ENCODE data around the gene METTL21C. TPM values are rescaled to one million over a fixed set of nuclear protein-coding genes. Genes with fewer than 3 reads are reported as not detected.
A peak's percentile ranks its signal among the peaks of the same experiment; 100 is the strongest.

Gene METTL21C
- total RNA-seq, 1 experiment from 2014 or later = not detected

DNA sequence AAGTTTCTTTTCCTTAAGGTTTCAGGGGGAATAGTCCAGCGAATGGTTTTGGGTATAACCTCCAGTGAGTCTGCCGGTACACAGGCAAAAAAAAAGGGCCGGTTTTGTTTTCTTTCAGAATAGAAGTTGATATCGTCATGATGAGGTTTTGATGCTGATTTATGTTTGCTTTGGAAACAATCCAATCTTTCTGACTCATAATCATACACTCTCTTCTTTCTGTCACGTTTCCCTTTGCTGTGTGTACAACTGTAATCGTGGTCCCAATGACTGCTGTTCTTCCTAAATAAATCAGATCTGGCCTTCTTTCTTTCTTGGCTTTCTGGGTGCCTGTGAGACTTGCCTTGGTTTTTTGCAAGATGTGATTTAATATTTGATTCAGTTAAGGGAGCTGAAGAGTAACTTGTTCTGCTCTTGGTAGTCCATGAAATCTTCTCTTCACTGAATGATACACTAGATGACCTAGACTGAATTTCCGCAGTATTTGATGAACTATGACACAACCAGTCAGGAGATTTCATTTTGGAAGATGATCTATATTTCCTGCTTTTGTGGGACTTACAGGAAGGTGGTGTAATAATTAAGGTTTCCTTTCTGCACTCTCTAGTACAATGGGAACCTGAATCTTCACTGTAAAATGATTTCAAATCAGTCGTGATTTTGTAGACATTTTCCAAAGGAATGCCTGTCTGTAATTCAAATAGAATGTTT lies 34.9 kb upstream of the METTL21C start:
- H2AFZ ChIP-seq = no peak overlapping the region
- H3K27me3 ChIP-seq (ENCODE audit: insufficient read depth, low read depth) = peaks cover 24% of the 10 kb centered on the region
- TF ChIP-seq, protein P1, sequence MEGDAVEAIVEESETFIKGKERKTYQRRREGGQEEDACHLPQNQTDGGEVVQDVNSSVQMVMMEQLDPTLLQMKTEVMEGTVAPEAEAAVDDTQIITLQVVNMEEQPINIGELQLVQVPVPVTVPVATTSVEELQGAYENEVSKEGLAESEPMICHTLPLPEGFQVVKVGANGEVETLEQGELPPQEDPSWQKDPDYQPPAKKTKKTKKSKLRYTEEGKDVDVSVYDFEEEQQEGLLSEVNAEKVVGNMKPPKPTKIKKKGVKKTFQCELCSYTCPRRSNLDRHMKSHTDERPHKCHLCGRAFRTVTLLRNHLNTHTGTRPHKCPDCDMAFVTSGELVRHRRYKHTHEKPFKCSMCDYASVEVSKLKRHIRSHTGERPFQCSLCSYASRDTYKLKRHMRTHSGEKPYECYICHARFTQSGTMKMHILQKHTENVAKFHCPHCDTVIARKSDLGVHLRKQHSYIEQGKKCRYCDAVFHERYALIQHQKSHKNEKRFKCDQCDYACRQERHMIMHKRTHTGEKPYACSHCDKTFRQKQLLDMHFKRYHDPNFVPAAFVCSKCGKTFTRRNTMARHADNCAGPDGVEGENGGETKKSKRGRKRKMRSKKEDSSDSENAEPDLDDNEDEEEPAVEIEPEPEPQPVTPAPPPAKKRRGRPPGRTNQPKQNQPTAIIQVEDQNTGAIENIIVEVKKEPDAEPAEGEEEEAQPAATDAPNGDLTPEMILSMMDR (conservative IDR thresholded peaks at IDR 0.05) = no peak
- TF ChIP-seq EZH2 (IDR thresholded peaks at IDR 0.05; ENCODE audit: low read depth) = no peak
- H3F3A ChIP-seq (ENCODE audit: insufficient read depth, low read depth) = no peaks in the 10 kb centered on the region; the same call in 1 of the 2 replicates
- H3K4me2 ChIP-seq = peak overlapping the region; percentile 48
- POLR2A ChIA-PET (ENCODE audit: unreplicated experiment) = no interaction called here
- peak in 1 of 2 experiments; percentile 69 for DNase-seq
- no peaks in the 10 kb centered on the region for H3K79me2 ChIP-seq (ENCODE audit: low read depth)
- no peak overlapping the region; the same call in 1 of the 2 replicates for H3K4me3 ChIP-seq
- intact Hi-C loops (cut with micrococcal nuclease; ENCODE audit: unreplicated experiment) = loop anchor here (5.0 kb wide), 2 partner anchors 73 to 77 kb away; no protein-coding TSS in a partner anchor
- H3K4me1 ChIP-seq (replicated peaks; ENCODE audit: insufficient read depth) = peaks cover 17% of the 10 kb centered on the region
- H4K20me1 ChIP-seq (ENCODE audit: insufficient read depth) = no peaks in the 10 kb centered on the region
- CTCF ChIA-PET = no interaction called here
- no peaks in the 10 kb centered on the region for H3K9me2 ChIP-seq (ENCODE audit: insufficient read depth)
- no TSS peak for BruUV-seq (replicated peaks)
- H3K9me3 ChIP-seq (ENCODE audit: insufficient read depth, low read depth) = no peaks in the 10 kb centered on the region
- H3K36me3 ChIP-seq (ENCODE audit: low read depth) = no peaks in the 10 kb centered on the region
- peak overlapping the region; percentile 31 for H3K27ac ChIP-seq

DNA sequence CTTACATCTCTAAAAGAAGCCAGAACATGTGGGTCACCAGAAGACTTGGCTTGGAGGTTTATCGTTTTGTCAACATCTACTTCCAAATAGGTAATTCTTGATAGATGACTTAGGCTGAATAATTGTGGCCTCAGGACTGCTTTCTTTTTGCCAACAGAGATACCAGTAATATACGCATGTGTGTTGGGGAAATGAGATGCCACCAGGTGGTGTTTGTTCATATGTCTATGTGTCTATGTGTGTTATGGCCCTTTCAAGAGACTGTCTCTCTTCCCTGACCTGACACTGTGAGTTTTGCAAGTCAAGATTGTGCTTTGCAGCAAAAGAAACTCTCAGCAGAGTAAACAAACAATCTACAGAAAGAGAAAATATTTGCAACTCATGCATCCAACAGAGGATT lies 31.6 kb upstream of the METTL21C start:
- Histone ChIP-seq H3K9me2 (ENCODE audit: insufficient read depth) (no peaks in the 10 kb centered on the region), H3K27ac (no peak overlapping the region), H3K4me2 (no peak overlapping the region), H3K79me2 (ENCODE audit: low read depth) (no peaks in the 10 kb centered on the region), H2AFZ (no peak overlapping the region), H3K9me3 (ENCODE audit: insufficient read depth, low read depth) (no peaks in the 10 kb centered on the region), H3F3A (ENCODE audit: insufficient read depth, low read depth) (no peaks in the 10 kb centered on the region; the same call in 1 of the 2 replicates), H4K20me1 (ENCODE audit: insufficient read depth) (no peaks in the 10 kb centered on the region), H3K4me3 (no peak overlapping the region), H3K27me3 (ENCODE audit: insufficient read depth, low read depth) (no peaks in the 10 kb centered on the region), H3K36me3 (ENCODE audit: low read depth) (no peaks in the 10 kb centered on the region), H3K4me1 (replicated peaks; ENCODE audit: insufficient read depth) (peaks cover 17% of the 10 kb centered on the region)
- TF ChIP-seq, protein P1 (conservative IDR thresholded peaks at IDR 0.05) = no peak
- TF ChIP-seq EZH2 (IDR thresholded peaks at IDR 0.05; ENCODE audit: low read depth) = no peak
- ChIA-PET POLR2A (ENCODE audit: unreplicated experiment) (no interaction called here), CTCF (no interaction called here)
- no peak for DNase-seq
- BruUV-seq (replicated peaks) = no TSS peak
- intact Hi-C loops (cut with micrococcal nuclease; ENCODE audit: unreplicated experiment) = loop anchor here (5.0 kb wide), 2 partner anchors 74 to 76 kb away; no protein-coding TSS in a partner anchor

DNA sequence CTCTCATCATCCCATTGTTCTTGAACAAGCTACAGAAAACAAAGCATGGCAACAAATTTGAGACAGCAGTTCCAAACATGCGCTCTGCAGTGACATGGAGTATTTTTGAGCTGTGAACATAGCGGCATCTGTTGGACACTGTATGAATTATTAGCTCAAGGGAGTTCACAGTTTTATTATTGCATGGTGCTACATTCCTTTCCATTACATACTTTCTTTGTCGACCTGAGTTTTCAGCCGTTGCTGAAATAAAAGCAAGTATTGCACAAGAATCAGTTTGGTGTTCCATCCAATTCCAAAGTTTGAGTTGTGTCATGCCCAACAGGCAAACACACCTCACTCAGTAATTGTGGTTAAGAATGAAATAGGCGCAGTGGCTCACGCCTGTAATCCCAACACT lies 30.1 kb upstream of the METTL21C start:
- ChIA-PET CTCF (interaction anchor here (0.6 to 1.2 kb wide), 7 partner anchors 10 to 133 kb away, joined by 3 to 6 read pairs (median 4); no protein-coding TSS in a partner anchor), POLR2A (ENCODE audit: unreplicated experiment) (interaction anchor here (0.7 to 1.0 kb wide), 2 partner anchors 74 to 133 kb away, joined by 3 to 6 read pairs; no protein-coding TSS in a partner anchor)
- no peaks in the 10 kb centered on the region for H3K36me3 ChIP-seq (ENCODE audit: low read depth)
- H3K9me2 ChIP-seq (ENCODE audit: insufficient read depth) = no peaks in the 10 kb centered on the region
- no peaks in the 10 kb centered on the region for H3K27me3 ChIP-seq (ENCODE audit: insufficient read depth, low read depth)
- peak overlapping the region; percentile 61 for H3K4me2 ChIP-seq
- no peaks in the 10 kb centered on the region for H3K79me2 ChIP-seq (ENCODE audit: low read depth)
- BruUV-seq (replicated peaks) = no TSS peak
- H3K9me3 ChIP-seq (ENCODE audit: insufficient read depth, low read depth) = no peaks in the 10 kb centered on the region
- H2AFZ ChIP-seq = peak overlapping the region; percentile 71; the same call in 1 of the 2 replicates
- H3K4me3 ChIP-seq = no peak overlapping the region
- H3F3A ChIP-seq (ENCODE audit: insufficient read depth, low read depth) = no peaks in the 10 kb centered on the region; the same call in 1 of the 2 replicates
- no peaks in the 10 kb centered on the region for H4K20me1 ChIP-seq (ENCODE audit: insufficient read depth)
- TF ChIP-seq, protein P1 (conservative IDR thresholded peaks at IDR 0.05) = peak; percentile 78
- no peak for TF ChIP-seq EZH2 (IDR thresholded peaks at IDR 0.05; ENCODE audit: low read depth)
- DNase-seq = peak; percentile 12 to 87
- intact Hi-C loops (cut with micrococcal nuclease; ENCODE audit: unreplicated experiment) = loop anchor here (1.0 to 5.0 kb wide), 4 partner anchors 73 to 144 kb away; no protein-coding TSS in a partner anchor
- H3K4me1 ChIP-seq (replicated peaks; ENCODE audit: insufficient read depth) = peaks cover 12% of the 10 kb centered on the region
- 0 out of 2 replicates have a peak overlapping the region, but pooled peaks have one; percentile 38 for H3K27ac ChIP-seq
